Activated CD8-positive, alpha-beta T cell treated with anti-CD3 and anti-CD28 coated beads for 36 hours (primary cell): ENCODE measurements around the gene EXD1. TPM values are rescaled to one million over a fixed set of nuclear protein-coding genes. Genes with fewer than 3 reads are reported as not detected.
A peak's percentile ranks its signal among the peaks of the same experiment; 100 is the strongest.

Source experiments
- ATAC-seq: fragments of 200-7000 bp; cut with Tn5 transposase; one replicate; pipeline ENCODE4 v1.10.0; 2021; ENCODE audit warnings: mild to moderate bottlenecking, moderate library complexity
- CTCF ChIA-PET: fragments of 350-600 bp; sonication (Branson Sonifier 250); formaldehyde crosslinking; loops from one replicate; lab custom pipeline; 2021; ENCODE audit warnings: antibody characterized with exemption; lab: Charles Lee
- POLR2A ChIA-PET: fragments of 350-600 bp; sonication (Branson Sonifier 250); formaldehyde crosslinking; loops from one replicate; lab custom pipeline; 2021; ENCODE audit warnings: antibody characterized with exemption; lab: Charles Lee
- DNase-seq: peaks from one replicate; pipeline ENCODE4 v3.0.0-alpha.2; 2020
- H3K27ac Mint-ChIP-seq: one replicate; pipeline ENCODE4 v1.8.0; 2021; ENCODE audit warnings: mild to moderate bottlenecking, mixed read lengths
- H3K27me3 Mint-ChIP-seq: one replicate; pipeline ENCODE4 v1.8.0; 2021; ENCODE audit warnings: mixed read lengths
- H3K36me3 Mint-ChIP-seq: one replicate; pipeline ENCODE4 v1.8.0; 2021; ENCODE audit warnings: low read depth, mixed read lengths
- H3K4me1 Mint-ChIP-seq: one replicate; pipeline ENCODE4 v1.8.0; 2021; ENCODE audit warnings: low read depth, mixed read lengths
- H3K4me3 Mint-ChIP-seq: one replicate; pipeline ENCODE4 v1.8.0; 2021; ENCODE audit warnings: mild to moderate bottlenecking, moderate library complexity, mixed read lengths
- H3K9me3 Mint-ChIP-seq: one replicate; pipeline ENCODE4 v1.8.0; 2021; ENCODE audit warnings: mixed read lengths
- CTCF ChIP-seq: fragments of 200-600 bp; IDR thresholded peaks from one replicate; pipeline ENCODE4 v1.8.0; 2022; ENCODE audit warnings: antibody characterized with exemption, mild to moderate bottlenecking
- intact Hi-C: fragments of 100-400 bp; cut with micrococcal nuclease; formaldehyde crosslinking; loops from one replicate; pipeline ENCODE4 v1.10.0; 2022
- total RNA-seq, 2 experiments: library from RNA; stranded (reverse); gene quantifications; one replicate each; pipeline ENCODE4 v1.2.3, GENCODE V29; 2021

Gene EXD1
- total RNA-seq, 2 experiments from 2014 or later: not detected

- H3K4me1 Mint-ChIP-seq: peaks cover 27% of the 10 kb centered on the region
- intact Hi-C loops: loop anchor here (5.0 kb wide), 1 partner anchor 114 kb away; the partner anchor contains the start of gene INO80
- no peak for TF ChIP-seq CTCF
- peak overlapping the region; percentile 93 for H3K27ac Mint-ChIP-seq
- no peaks in the 10 kb centered on the region for H3K9me3 Mint-ChIP-seq
- H3K4me3 Mint-ChIP-seq: peak overlapping the region; percentile 88
- CTCF ChIA-PET: interaction anchor here (0.7 to 2.1 kb wide), 16 partner anchors 8 to 663 kb away, joined by 3 to 9 read pairs (median 4); partner anchors contain the start of genes MAPKBP1, RPUSD2 and VPS18
- POLR2A ChIA-PET: interaction anchor here (0.6 to 2.6 kb wide), 7 partner anchors 10 to 537 kb away, joined by 3 to 8 read pairs (median 3); partner anchors contain the start of genes NUSAP1, OIP5 and RAD51
- no peaks in the 10 kb centered on the region for H3K27me3 Mint-ChIP-seq
- no peaks in the 10 kb centered on the region for H3K36me3 Mint-ChIP-seq
- ATAC-seq (peak; percentile 63), DNase-seq (no peak)
Measured at GRCh38 chr15:41231422-41232226, 1.1 kb upstream of the EXD1 start.

GRCh38 chr15:41230345-41230649 is 260 bp downstream of the EXD1 start:
- peak overlapping the region; percentile 88 for H3K4me3 Mint-ChIP-seq
- no peak for DNase-seq
- no peak for TF ChIP-seq CTCF
- intact Hi-C loops: loop anchor here (5.0 kb wide), 1 partner anchor 113 kb away; the partner anchor contains the start of gene INO80
- H3K27ac Mint-ChIP-seq: peak overlapping the region; percentile 93
- no peaks in the 10 kb centered on the region for H3K36me3 Mint-ChIP-seq
- no peaks in the 10 kb centered on the region for H3K27me3 Mint-ChIP-seq
- POLR2A ChIA-PET: interaction anchor here (1.5 to 1.7 kb wide), 2 partner anchors 25 to 103 kb away, joined by 4 to 8 read pairs; partner anchors contain the start of genes NUSAP1 and OIP5
- no peaks in the 10 kb centered on the region for H3K9me3 Mint-ChIP-seq
- peaks cover 27% of the 10 kb centered on the region for H3K4me1 Mint-ChIP-seq
- CTCF ChIA-PET: interaction anchor here (0.6 to 2.1 kb wide), 8 partner anchors 12 to 848 kb away, joined by 3 to 9 read pairs (median 3); no protein-coding TSS in a partner anchor
- no peak for ATAC-seq

GRCh38 chr15:41219381-41219780 is 11.2 kb downstream of the EXD1 start:
- H3K27ac Mint-ChIP-seq: no peak overlapping the region
- ChIA-PET CTCF (interaction anchor here (2.5 kb wide), 1 partner anchor 11 kb away, joined by 9 read pairs; the partner anchor contains the start of genes CHP1 and EXD1), POLR2A (no interaction called here)
- intact Hi-C loops: no loop called here
- H3K4me3 Mint-ChIP-seq: no peak overlapping the region
- no peaks in the 10 kb centered on the region for H3K36me3 Mint-ChIP-seq
- H3K4me1 Mint-ChIP-seq: no peaks in the 10 kb centered on the region
- no peak for TF ChIP-seq CTCF
- no peak for DNase-seq
- H3K9me3 Mint-ChIP-seq: no peaks in the 10 kb centered on the region
- no peak for ATAC-seq
- peaks cover 12% of the 10 kb centered on the region for H3K27me3 Mint-ChIP-seq

GRCh38 chr15:41218851-41219250 is 11.7 kb downstream of the EXD1 start:
- ChIA-PET POLR2A (no interaction called here), CTCF (interaction anchor here (2.5 kb wide), 1 partner anchor 12 kb away, joined by 9 read pairs; the partner anchor contains the start of genes CHP1 and EXD1)
- intact Hi-C loops: no loop called here

More at GRCh38 chr15:41218851-41219250, 11.7 kb downstream of the EXD1 start:
- Mint-ChIP-seq H3K27ac (no peak overlapping the region), H3K36me3 (no peaks in the 10 kb centered on the region), H3K27me3 (peaks cover 12% of the 10 kb centered on the region), H3K9me3 (no peaks in the 10 kb centered on the region), H3K4me3 (no peak overlapping the region), H3K4me1 (no peaks in the 10 kb centered on the region)
- TF ChIP-seq CTCF: no peak
- ATAC-seq (no peak), DNase-seq (no peak)
